Left kidney (tissue), 2 donors: Measurements from ENCODE around the gene CHRNA5. TPM values are rescaled to one million over a fixed set of nuclear protein-coding genes. Genes with fewer than 3 reads are reported as not detected.

Experiments
- DNase-seq: peaks from one replicate; pipeline ENCODE4 v3.0.0-alpha.2; 2013
- polyA plus RNA-seq: library from polyadenylated mRNA; unstranded; fragments of 120-200 nt; gene quantifications from one replicate; pipeline ENCODE4 v1.2.1, GENCODE V29; 2013; ENCODE audit not compliant: insufficient read length

CHRNA5 gene
- polyA plus RNA-seq, 1 donor: 7.1 TPM

DNA sequence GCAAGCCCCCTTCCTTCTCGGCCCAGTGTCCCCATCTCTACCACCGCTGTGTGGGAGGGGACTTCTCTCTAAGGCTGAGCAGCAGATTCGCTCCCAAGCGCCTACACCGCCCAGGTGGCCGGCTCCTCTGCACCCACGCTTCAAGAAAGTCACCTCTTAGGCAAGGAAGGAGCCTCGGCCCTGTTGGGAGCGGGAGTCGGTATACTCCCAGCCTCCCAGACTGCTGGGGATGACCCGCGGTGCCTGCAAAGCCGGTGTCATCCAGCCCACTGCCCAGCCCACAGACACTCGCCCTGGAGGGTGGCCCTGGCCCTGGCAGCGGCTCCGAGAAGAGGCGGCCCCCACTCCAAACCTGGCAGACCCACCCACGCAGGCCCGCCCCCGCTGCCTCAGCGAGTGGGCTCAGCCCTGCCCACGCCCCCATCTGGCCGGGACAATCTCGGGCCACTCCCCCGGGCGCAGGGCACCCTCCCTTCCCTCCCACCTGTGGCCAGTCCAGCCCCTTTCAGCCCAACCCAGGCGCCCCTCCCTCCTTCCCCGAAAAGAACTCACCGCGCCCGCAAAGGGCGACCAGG is 75.3 kb downstream of the CHRNA5 start:
- no peak for DNase-seq

DNA sequence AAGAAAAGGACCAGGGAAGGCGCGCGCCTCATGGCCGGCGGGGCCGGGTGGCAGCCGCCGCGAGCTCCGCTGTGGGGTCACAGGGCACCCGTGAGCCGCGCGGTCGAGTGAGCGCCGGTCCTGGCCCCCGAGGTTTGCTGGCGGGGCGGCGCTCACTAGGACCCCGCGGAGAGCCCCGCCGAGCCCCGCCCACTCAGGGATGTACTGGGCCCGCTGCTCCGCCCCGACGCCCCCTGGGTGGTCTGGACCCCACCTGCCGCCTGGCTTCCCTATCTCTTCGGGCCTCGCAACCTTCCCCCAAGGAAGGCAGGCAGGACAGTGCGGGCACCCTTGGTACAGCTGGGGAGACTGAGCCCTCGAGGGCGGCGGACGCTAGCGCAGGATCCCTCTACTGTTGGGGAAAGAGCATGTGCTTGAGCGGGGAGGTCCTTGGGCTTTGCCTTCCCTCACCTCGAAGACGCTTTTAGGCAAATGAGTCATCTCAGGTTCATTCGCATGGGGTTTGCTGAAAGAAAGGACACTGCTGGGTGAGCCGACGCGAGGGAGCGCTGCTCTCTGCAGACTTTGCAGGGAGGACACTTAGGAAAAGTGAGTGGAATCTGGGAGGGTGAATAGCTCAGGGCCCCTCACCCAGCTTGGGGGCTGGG is 75.9 kb downstream of the CHRNA5 start, which contains the start of gene CHRNB4:
Gene CHRNB4 (minus strand): TSS at position 109 of the 647 bp plus-strand sequence. CDS start 77 bp downstream, at position 32.
- peak; percentile 66 for DNase-seq

DNA sequence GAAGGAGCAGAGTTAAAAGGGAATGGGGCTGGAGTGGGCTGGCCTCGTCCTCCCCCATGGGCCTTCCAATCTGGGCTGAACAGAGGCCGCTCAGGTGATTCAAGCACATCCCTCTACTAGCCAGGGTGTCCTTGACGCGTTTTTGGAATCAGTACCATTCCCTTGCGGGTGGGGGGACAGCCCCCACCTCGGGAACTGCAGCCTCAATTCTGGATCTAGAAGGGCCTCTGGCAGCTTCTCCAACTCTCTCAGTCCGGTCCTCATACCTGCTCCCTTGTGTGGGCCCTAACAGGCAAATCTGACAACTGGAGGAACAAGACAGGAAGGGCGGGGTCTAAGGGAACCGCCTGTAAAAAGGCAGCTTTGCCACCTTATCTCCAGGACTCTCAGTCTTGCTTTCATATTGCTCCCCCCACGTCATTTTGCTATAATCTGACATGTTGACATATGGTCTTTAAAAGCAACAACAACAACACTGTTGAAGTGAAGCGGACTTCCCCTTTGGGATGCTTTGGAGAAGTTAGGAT is 76.5 kb downstream of the CHRNA5 start:
- no peak for DNase-seq

DNA sequence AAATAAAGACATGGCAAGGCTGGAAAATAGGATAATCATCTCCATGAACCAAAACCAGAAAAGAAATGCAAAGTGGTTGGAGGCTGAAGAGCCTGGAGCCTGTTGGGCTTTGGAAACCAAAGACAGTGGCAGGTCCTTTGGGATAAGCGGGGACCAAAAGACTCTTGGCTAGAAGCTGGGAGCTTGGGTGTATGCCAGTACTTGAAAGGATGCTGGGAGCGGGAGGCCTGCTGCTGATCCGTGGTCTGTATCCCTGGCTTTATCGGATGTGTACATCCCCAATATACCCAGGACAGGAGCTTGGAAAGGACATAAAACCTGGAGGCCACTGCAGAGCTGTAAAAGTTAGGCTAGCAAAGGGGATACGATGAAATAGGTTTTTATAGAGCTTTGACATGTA is 77.0 kb downstream of the CHRNA5 start:
- DNase-seq: no peak

Other genes starting within 250 kb of the CHRNA5 start
- 32.3 TPM for gene CRABP1, start 225.2 kb upstream of the CHRNA5 start, polyA plus RNA-seq
- gene IREB2, start 127.3 kb upstream of the CHRNA5 start, polyA plus RNA-seq: 86.9 TPM
- gene HYKK, start 57.9 kb upstream of the CHRNA5 start, polyA plus RNA-seq: 10.3 TPM
- 268 TPM for gene PSMA4, start 25.1 kb upstream of the CHRNA5 start, polyA plus RNA-seq
- gene CHRNA3, start 55.5 kb downstream of the CHRNA5 start, polyA plus RNA-seq: 1.7 TPM
- 3.3 TPM for gene CHRNB4, start 75.7 kb downstream of the CHRNA5 start, polyA plus RNA-seq
- 21.4 TPM for gene ADAMTS7, start 245.9 kb downstream of the CHRNA5 start, polyA plus RNA-seq